ENCODE data around the gene C1orf116.

The C1orf116 gene

DNA sequence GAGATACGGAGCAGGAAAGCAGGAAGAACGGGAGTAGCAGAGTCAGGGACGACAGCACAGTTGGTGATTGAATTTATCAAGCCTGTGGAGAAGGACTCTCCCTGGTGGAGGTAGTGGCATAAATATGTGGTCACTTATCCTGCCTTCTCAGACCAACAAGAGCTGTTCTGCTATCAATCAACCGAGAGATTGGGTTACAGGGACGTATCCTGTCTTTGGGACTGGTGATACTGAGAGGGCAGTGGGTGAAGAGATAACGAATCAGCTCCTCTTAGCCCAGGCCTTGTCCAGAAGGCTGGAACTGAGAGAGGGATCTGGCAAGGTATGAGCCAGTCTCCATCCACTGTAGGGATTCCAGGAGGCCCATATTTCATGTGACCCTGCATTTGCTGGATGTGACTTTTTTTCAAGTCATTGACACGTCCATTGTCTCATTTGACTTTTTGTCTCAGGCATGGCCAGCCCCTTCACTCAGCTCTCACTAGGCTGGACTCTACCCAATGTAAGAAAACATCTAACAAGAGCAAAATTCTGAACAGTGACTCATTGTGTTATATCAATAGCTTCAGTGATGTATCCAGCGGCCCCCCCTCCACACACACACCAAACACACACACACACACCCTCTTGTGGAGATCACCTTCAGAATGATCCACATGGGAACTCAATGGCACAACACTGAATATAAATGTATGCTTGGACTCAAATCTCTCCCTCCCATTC is 11.3 kb downstream of the C1orf116 start:
- H3K27ac Mint-ChIP-seq = no peak overlapping the region
- no peaks in the 10 kb centered on the region for H3K36me3 Mint-ChIP-seq
- no peak overlapping the region for H3K4me3 Mint-ChIP-seq
- no peaks in the 10 kb centered on the region for H3K9me3 Mint-ChIP-seq
- peaks cover 56% of the 10 kb centered on the region for H3K27me3 Mint-ChIP-seq
- H3K4me1 Mint-ChIP-seq = no peaks in the 10 kb centered on the region
- ATAC-seq = no peak

DNA sequence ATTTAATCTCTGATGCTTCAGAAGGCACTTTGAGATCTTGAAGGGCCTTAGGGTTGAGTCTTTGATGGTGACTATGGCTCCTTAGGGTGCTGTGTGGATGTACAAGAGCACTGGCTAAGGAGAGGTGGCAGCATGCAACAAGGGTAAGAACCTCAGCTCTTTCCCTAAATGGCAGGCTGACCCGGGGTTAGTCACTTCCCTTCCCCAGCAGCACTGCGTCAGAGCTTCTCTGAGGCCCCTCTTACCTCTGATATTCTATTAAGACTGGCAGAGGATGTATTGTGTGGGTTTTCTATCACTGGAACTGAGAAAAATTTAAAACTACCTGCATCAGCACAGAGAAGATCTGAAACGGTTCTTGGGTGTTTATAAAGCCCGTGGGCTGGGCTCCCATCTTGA is 11.8 kb downstream of the C1orf116 start:
- Mint-ChIP-seq H3K4me3 (no peak overlapping the region), H3K27ac (no peak overlapping the region), H3K36me3 (no peaks in the 10 kb centered on the region), H3K4me1 (no peaks in the 10 kb centered on the region), H3K9me3 (no peaks in the 10 kb centered on the region), H3K27me3 (peaks cover 52% of the 10 kb centered on the region)
- ATAC-seq = no peak

DNA sequence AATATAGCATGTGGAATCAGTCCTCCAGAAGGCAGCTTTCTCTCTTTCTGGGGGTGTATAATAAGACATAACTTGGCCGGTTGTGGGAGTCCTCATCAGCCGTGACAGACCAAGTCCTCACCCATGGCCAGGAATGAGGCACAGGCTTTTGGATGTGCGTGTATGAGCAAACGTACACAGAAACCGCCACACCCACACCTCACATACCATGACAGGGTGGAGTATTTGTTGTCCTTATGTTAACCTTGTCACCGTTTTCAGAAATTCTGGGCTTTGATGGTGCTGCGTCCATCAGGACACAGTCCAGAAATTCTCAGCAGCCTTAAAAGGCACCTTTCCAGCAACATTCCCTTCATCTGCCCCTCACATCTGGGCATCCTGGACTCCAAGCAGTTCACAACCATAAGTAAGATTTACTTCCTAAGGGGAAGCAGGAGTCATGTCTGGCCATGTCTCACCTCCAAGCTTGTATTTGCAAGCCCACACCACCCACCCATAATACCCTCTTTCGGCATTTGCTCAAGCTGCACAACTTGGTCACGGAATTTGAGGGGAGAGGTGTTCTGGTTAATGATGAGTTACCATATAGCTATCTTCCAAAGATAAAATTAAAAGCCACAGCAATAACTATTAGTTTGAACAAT is 12.4 kb downstream of the C1orf116 start:
- Mint-ChIP-seq H3K4me3 (no peak overlapping the region), H3K27ac (no peak overlapping the region), H3K27me3 (peaks cover 48% of the 10 kb centered on the region), H3K9me3 (no peaks in the 10 kb centered on the region), H3K4me1 (no peaks in the 10 kb centered on the region), H3K36me3 (no peaks in the 10 kb centered on the region)
- ATAC-seq = no peak

DNA sequence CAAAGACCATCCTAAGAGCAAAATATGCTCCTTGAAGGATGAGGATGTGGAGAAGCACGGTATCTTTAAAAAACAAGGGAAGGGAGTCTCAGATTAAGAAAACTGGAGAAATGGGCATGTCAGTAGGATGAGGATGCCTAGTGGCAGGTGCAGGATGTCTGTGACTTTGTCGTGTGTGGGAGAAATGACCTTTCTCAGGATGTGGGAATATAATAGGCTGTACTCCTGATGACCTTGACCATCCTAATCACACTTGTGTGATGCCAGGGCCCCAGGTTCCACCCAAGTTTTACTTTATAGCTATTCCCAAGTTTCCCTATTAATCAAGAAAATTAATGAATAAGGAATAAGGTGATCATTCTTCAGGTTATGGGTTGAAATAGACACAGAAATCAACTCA is 12.9 kb downstream of the C1orf116 start:
- no peak overlapping the region for H3K4me3 Mint-ChIP-seq
- H3K36me3 Mint-ChIP-seq = no peaks in the 10 kb centered on the region
- no peaks in the 10 kb centered on the region for H3K4me1 Mint-ChIP-seq
- H3K27me3 Mint-ChIP-seq = peaks cover 48% of the 10 kb centered on the region
- ATAC-seq = no peak
- H3K27ac Mint-ChIP-seq = no peak overlapping the region
- H3K9me3 Mint-ChIP-seq = no peaks in the 10 kb centered on the region

DNA sequence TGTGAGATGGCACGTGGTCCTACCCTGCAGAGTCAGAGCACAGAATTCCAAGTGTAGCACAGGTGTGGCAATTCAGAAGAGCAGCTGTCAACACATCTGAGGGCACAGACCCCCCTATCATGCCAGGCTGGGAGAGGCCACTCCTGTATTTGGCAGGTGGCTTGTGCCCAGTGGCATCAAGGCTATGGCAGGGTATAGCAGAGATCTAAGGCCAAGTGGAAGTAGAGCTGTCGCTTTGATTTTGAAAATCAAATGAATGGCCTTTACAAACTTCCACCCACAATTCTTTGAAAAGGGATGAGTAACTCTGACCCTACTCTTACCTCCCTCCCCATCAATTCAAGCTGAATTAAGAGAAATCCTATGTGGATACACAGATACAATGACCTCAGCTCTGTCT is 13.4 kb downstream of the C1orf116 start:
- Mint-ChIP-seq H3K36me3 (no peaks in the 10 kb centered on the region), H3K27ac (no peak overlapping the region), H3K4me1 (no peaks in the 10 kb centered on the region), H3K4me3 (no peak overlapping the region), H3K27me3 (peaks cover 48% of the 10 kb centered on the region), H3K9me3 (no peaks in the 10 kb centered on the region)
- ATAC-seq = no peak

DNA sequence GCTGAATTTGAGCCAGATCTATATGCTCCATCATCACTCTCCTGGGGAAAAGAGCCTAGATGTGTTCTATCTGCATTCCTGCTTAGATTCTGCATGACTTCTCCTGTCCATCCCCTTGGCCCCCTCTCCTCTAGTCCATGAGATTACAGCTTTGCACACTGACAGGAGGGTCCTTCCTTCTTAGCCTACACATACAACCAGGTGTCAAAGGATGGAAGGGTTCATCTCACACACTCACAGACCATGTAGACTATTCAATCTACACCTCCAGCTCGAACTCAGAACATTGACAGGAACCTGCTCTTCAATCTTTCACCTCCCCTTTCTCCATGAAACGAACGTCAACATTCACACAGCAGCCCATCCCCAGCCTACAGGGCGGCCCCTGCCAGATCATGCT is 13.8 kb downstream of the C1orf116 start:
- ATAC-seq = no peak
- Mint-ChIP-seq H3K36me3 (no peaks in the 10 kb centered on the region), H3K27ac (no peak overlapping the region)

DNA sequence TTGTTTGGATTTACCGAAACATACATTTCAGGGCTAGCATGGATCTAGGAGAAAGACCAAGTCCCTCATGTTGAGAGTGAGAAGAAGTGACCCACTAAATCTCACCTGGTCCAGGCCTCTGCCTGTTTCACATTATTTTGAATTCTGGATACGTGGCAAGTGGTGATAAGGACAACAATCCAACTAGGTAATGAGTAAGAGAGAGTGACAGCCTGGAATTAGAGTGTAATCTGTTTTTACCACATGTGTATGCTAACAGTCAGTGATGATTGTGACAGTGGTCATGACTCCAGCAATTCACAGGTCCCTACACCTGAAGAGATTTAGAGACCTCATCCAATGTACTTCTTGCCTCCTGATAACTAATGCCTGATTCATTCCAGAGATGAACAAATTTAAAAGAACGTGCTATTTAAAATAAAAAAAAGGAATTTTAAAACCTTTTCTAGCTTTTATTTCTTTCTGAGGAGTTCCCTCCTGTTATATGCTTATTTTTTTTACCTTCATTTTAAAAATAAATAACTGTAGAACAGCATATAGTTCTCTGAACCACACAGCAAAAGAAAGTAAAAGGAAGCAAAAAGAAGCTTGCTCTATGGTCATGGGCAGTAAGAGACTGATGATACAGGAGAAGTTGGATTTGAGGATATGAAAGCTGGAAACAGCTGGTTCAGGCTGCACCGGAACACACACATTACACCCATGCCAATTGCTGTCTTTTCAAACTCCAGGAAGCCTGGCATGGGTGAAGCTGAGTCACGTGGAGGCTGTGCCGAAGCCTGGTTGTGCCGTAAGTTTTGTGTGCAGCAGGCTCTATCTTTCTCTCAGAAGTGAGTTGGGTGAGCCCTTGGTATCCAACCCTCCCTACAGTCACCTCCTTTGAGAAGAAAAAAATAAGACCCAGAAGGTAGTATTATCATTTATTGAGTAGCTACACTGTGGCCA is 14.7 kb downstream of the C1orf116 start:
- no peaks in the 10 kb centered on the region for H3K9me3 Mint-ChIP-seq
- no peaks in the 10 kb centered on the region for H3K4me1 Mint-ChIP-seq
- no peak for ATAC-seq
- H3K27me3 Mint-ChIP-seq = peaks cover 48% of the 10 kb centered on the region
- no peak overlapping the region for H3K27ac Mint-ChIP-seq
- no peak overlapping the region for H3K4me3 Mint-ChIP-seq
- no peaks in the 10 kb centered on the region for H3K36me3 Mint-ChIP-seq

More for the DNA sequence above, 13.8 kb downstream of the C1orf116 start:
- Mint-ChIP-seq H3K4me3 (no peak overlapping the region), H3K9me3 (no peaks in the 10 kb centered on the region), H3K27me3 (peaks cover 48% of the 10 kb centered on the region), H3K4me1 (no peaks in the 10 kb centered on the region)

DNA sequence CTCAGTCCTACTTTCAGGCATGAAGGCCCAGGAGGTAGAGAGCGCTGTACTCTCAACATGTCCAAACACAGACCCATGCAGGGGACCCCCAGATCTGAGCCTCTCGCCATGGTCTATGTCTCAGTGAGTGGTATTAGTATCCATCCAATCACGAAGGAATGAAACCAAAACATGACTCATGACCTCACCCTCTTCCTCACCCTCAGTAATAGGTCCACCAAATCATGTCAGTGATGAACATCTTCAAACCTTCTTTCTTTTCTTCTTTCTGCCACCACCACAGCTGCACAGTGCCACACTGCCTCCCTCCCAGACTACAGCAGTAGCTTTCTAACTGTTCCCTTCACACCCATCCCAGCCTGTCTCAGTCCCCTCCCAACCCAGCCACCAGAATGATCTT is 16.8 kb downstream of the C1orf116 start:
- no peaks in the 10 kb centered on the region for H3K9me3 Mint-ChIP-seq
- no peaks in the 10 kb centered on the region for H3K4me1 Mint-ChIP-seq
- H3K27me3 Mint-ChIP-seq = peaks cover 42% of the 10 kb centered on the region
- H3K27ac Mint-ChIP-seq = no peak overlapping the region
- peak; percentile 31 for ATAC-seq
- H3K36me3 Mint-ChIP-seq = no peaks in the 10 kb centered on the region
- H3K4me3 Mint-ChIP-seq = no peak overlapping the region

DNA sequence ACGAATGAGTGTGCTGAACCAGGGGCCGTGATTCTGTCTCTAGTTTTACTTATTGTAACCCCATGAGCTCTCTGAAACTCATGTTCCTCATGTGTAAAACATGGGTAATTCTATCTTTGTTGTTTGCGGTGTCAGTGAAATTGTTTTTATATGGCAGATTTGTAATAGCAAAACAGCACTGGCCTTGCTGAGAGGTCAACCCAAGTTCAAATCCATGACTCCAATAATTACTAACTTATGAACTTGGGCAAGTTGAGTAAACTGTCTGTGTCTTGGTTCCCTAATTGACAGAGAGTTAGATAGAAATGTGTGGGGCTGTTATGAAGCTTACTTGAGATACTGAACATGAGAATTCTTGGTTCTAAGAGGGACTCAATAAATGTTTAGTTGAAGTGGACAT is 17.8 kb downstream of the C1orf116 start:
- ATAC-seq = no peak
- no peaks in the 10 kb centered on the region for H3K4me1 Mint-ChIP-seq
- peaks cover 39% of the 10 kb centered on the region for H3K27me3 Mint-ChIP-seq
- no peaks in the 10 kb centered on the region for H3K9me3 Mint-ChIP-seq
- no peak overlapping the region for H3K27ac Mint-ChIP-seq
- H3K4me3 Mint-ChIP-seq = no peak overlapping the region
- no peaks in the 10 kb centered on the region for H3K36me3 Mint-ChIP-seq

DNA sequence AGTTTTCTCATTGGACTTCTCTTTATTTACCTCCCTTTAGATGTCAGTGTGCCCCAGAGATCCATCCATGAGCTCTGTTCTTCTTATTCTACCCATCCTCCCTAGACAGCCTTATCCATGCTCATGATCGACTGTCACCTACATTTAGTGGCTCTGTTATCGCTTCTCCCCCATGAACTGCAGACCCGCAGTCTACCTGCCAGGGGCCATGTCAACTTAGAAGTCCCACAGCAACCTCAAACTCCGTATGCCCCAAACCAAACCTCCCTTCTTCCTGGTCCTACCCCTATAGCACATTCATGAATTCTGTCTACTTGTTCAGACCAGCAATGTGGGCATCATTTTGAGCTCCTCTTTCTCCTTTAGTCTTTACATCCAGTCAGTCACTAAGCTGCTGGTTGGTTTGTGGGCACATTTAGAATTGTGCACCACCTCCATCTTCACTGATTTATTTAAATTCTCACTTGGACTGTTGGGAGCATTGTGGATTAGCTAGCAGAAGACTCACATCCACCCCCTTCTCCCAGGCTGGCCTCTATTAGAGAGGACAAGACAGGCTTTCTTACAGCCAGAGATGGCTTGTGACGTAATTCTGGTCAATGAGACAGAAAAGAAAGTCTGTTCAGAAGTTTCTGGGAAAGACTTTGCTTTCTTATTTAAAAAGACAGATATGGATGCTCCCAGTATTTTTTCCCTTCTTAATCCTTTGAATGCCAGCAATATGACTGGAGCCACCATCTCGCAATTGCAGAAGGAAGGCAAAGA is 19.1 kb downstream of the C1orf116 start:
- no peaks in the 10 kb centered on the region for H3K9me3 Mint-ChIP-seq
- H3K27me3 Mint-ChIP-seq = peaks cover 39% of the 10 kb centered on the region
- no peak for ATAC-seq

DNA sequence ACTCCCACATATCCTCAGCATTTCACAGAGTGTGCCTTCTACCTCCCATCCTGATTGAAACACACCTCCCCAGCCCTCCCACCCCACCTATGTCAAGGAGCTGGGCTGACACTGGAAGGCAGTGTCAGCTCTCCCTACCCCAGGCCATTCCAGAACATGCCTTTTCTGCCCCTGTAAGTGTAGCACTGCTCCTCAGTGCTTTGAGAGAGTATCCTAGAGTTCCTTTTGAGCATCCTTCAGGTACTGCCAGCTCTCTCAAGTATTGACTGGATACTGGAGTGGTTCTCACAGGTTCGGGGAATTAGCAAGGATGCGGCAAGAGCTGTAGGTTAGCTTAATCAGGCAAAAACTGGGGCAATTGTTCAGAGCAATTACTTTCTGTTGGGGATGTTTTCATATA is 21.8 kb downstream of the C1orf116 start:
- Mint-ChIP-seq H3K36me3 (no peaks in the 10 kb centered on the region), H3K27me3 (peaks cover 51% of the 10 kb centered on the region), H3K4me3 (no peak overlapping the region)

More for the DNA sequence above, 19.1 kb downstream of the C1orf116 start:
- H3K4me3 Mint-ChIP-seq = no peak overlapping the region
- H3K36me3 Mint-ChIP-seq = no peaks in the 10 kb centered on the region
- H3K27ac Mint-ChIP-seq = no peak overlapping the region
- H3K4me1 Mint-ChIP-seq = no peaks in the 10 kb centered on the region

DNA sequence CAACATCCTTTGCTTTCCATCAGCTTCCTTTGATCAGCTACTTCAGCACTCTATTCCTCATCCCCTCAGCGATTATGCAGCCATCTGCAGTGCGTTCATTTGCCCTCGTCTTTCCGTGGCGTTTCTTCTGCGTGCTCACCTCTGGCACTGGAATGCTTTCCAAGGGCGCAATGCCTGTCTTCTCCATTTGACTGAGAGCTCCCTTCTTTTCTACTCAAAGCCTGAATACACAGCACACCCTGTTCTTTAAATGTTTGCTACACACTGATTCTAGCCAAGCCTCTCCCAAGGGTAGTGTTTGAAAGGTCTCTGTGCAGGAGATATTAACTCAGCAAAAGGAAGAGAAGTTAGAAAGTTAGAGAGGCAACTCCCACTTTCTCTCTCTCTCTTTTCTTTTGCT is 22.6 kb downstream of the C1orf116 start:
- Mint-ChIP-seq H3K4me3 (no peak overlapping the region), H3K27me3 (peaks cover 48% of the 10 kb centered on the region)
- no peak for ATAC-seq

More for the DNA sequence above, 21.8 kb downstream of the C1orf116 start:
- peaks cover 2% of the 10 kb centered on the region for H3K9me3 Mint-ChIP-seq
- H3K27ac Mint-ChIP-seq = no peak overlapping the region
- no peak for ATAC-seq
- H3K4me1 Mint-ChIP-seq = no peaks in the 10 kb centered on the region

DNA sequence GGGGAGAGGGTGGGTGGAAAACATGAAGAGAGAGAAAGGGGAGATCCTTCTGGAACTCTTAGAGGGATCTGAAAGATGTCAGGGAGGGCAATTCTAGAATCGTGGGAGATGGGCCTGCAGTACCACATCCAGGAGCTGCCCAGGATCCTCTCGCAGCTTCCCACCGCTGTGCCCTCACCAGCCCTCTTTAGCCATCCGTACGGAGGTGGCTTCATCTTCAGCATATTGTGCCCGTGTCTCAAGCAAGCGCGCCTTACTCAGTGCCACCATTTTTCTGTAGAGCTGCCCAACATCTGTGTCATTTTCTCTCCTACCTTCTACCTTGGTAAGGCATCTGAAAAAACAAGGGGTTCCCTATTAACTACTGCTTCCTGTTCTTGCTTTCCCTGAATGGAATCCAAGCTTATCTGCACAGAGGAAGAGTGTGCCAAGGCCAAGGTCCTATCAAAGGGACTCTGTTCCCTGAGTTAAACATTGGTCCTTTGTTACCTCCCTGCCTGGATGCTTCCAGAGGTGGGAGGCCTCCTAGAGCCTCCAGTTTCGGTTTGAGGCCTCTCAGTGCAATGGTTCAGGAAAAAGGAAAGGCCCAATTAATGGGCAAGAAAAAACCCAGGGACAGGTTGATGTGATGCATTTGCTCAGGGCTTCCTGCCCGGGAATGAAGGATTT is 23.2 kb downstream of the C1orf116 start:
- Mint-ChIP-seq H3K27me3 (peaks cover 41% of the 10 kb centered on the region), H3K27ac (no peak overlapping the region)

More for the DNA sequence above, 22.6 kb downstream of the C1orf116 start:
- Mint-ChIP-seq H3K27ac (no peak overlapping the region), H3K36me3 (no peaks in the 10 kb centered on the region), H3K9me3 (peaks cover 2% of the 10 kb centered on the region), H3K4me1 (peaks cover 4% of the 10 kb centered on the region)

DNA sequence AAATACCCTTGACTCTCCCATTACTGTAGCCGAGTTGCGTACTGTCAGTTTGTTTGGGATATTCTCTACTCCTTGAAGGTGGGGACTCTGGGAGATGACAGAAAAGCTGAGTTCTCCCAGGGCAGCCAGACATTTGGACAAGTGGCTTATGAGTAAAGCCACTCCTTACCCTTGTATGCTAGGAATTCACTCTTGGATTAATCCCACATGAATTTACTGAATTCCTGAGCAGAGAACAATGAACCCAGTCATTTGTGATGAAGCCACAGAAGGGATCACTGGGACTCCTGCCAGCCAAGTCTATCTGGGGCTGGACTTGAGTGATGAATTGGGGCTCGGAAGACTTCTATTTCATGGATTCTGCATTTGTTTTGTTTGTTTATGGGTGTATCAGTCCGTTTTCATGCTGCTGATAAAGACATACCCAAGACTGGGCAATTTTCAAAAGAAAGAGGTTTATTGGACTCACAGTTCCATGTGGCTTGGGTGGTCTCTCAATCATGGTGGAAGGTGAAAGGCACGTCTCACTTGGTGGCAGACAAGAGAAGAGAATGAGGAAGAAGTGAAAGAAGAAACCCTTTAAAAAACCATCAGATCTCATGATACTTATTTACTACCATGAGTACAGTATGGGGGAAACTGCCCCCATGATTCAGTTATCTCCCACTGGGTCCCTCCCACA is 25.1 kb downstream of the C1orf116 start:
- Mint-ChIP-seq H3K9me3 (peaks cover 2% of the 10 kb centered on the region), H3K27me3 (peaks cover 23% of the 10 kb centered on the region), H3K36me3 (no peaks in the 10 kb centered on the region), H3K4me1 (peaks cover 8% of the 10 kb centered on the region), H3K4me3 (no peak overlapping the region), H3K27ac (no peak overlapping the region)
- no peak for ATAC-seq

More for the DNA sequence above, 23.2 kb downstream of the C1orf116 start:
- Mint-ChIP-seq H3K9me3 (peaks cover 2% of the 10 kb centered on the region), H3K4me3 (no peak overlapping the region), H3K4me1 (peaks cover 8% of the 10 kb centered on the region), H3K36me3 (no peaks in the 10 kb centered on the region)
- ATAC-seq = no peak

Measured in stimulated activated memory B cell treated with anti-CD40 and anti-IgM and Interleukin-4, amounts not matched to agents 10 μg/mL and 1 μg/mL and 100 μg/mL, for 72 hours (primary cell).